ENCODE data around the gene TBL3. TPM values are rescaled to one million over a fixed set of nuclear protein-coding genes. Genes with fewer than 3 reads are reported as not detected.

The TBL3 gene
- total and polyA plus RNA-seq, 2 of the 8 experiments (the other 6 are each of a cell fraction or from before 2014, with no cell fraction given): 65.8 to 137 TPM

GRCh38 chr16:1932050-1933028, 39.5 kb upstream of the TBL3 start (continued):
- TF ChIP-seq CTBP2 (IDR thresholded peaks at IDR 0.05; ENCODE audit: borderline replicate concordance, insufficient read depth, insufficient read length, low read length): peak; percentile 82
- TF ChIP-seq YY1 (IDR thresholded peaks at IDR 0.05; ENCODE audit: low read depth, low read length): no peak
- TF ChIP-seq SP4 (IDR thresholded peaks at IDR 0.05; ENCODE audit: low read length): no peak
- peak; percentile 36; the same call in 1 of the 2 replicates for TF ChIP-seq KDM1A (IDR thresholded peaks at IDR 0.05; ENCODE audit: borderline replicate concordance, low read length)
- TF ChIP-seq RAD21 (IDR thresholded peaks at IDR 0.05 in 1 of 2, conservative IDR thresholded peaks at IDR 0.05 in 1 of 2; ENCODE audit: low read depth in 2 of 2, low read length in 2 of 2): peak; percentile 57 to 63
- no peak for TF ChIP-seq HDAC6 (IDR thresholded peaks at IDR 0.05; ENCODE audit: low read depth, low read length)

All from H1 (cell line).